Measurements from ENCODE around the gene KRTAP10-5.

GRCh38 chr21:44571296-44571695 is 9.1 kb downstream of the KRTAP10-5 start:
- no peak for TF ChIP-seq EP300 (IDR thresholded peaks at IDR 0.05)
- TF ChIP-seq, protein P1, sequence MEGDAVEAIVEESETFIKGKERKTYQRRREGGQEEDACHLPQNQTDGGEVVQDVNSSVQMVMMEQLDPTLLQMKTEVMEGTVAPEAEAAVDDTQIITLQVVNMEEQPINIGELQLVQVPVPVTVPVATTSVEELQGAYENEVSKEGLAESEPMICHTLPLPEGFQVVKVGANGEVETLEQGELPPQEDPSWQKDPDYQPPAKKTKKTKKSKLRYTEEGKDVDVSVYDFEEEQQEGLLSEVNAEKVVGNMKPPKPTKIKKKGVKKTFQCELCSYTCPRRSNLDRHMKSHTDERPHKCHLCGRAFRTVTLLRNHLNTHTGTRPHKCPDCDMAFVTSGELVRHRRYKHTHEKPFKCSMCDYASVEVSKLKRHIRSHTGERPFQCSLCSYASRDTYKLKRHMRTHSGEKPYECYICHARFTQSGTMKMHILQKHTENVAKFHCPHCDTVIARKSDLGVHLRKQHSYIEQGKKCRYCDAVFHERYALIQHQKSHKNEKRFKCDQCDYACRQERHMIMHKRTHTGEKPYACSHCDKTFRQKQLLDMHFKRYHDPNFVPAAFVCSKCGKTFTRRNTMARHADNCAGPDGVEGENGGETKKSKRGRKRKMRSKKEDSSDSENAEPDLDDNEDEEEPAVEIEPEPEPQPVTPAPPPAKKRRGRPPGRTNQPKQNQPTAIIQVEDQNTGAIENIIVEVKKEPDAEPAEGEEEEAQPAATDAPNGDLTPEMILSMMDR (IDR thresholded peaks at IDR 0.05) = no peak
- no peak for TF ChIP-seq POLR2A (IDR thresholded peaks at IDR 0.05; ENCODE audit: low read depth)
